Epithelial cell of esophagus (primary cell): ENCODE data around the gene MALL.
"Not testable (repeated sequence)": the region's sequence is repeated elsewhere in the genome, so short reads cannot be mapped to it uniquely, and the experiment has no call there.

Source experiments
- DNase-seq: peaks from one replicate; pipeline ENCODE4 v3.0.0; 2010; ENCODE audit warnings: low read depth
- H3K4me3 ChIP-seq: 2 replicates; pipeline ENCODE4 v1.5.1; 2011; ENCODE audit warnings: mild to moderate bottlenecking, low read length, control low read depth
- TF ChIP-seq, protein P1 (sequence below): IDR thresholded peaks from 2 replicates; pipeline ENCODE4 v1.5.1; 2011; ENCODE audit warnings: low read depth, mild to moderate bottlenecking, low read length, control low read depth, inconsistent platforms; ENCODE audit not compliant: insufficient read depth; ENCODE audit errors: missing control alignments

MALL gene

DNA sequence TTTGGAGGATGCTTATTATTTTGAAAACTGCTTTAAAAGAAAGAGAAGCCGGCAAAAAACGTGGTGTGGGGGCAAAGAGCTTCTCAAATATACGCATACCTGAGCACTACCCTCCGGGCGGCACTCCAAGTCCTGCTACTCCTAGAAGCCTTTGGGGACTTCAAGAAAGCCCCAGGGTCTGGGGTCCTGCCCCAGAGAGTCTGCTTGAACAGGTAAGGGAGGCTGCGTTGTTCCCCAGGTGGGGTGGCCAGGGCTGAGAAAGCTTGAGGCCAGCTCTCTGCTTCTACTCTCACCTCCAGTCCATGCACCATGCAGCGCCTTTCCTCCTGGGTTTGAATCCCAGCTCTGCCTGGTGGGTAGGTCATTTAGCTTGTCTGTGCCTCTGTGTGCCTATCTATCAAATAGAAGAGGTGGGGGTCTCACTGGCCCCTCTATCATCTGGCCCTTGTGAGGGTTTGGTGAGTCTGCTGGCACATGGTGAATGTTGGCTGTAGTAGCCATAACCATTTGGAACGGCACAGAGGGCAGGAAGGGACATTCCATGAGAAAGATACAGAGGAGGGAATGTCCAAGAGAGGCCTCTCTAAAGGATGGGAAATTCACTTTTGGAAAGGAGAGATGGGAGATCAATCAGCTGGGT is 19.5 kb downstream of the MALL start:
- no peak for DNase-seq
- TF ChIP-seq, protein P1, sequence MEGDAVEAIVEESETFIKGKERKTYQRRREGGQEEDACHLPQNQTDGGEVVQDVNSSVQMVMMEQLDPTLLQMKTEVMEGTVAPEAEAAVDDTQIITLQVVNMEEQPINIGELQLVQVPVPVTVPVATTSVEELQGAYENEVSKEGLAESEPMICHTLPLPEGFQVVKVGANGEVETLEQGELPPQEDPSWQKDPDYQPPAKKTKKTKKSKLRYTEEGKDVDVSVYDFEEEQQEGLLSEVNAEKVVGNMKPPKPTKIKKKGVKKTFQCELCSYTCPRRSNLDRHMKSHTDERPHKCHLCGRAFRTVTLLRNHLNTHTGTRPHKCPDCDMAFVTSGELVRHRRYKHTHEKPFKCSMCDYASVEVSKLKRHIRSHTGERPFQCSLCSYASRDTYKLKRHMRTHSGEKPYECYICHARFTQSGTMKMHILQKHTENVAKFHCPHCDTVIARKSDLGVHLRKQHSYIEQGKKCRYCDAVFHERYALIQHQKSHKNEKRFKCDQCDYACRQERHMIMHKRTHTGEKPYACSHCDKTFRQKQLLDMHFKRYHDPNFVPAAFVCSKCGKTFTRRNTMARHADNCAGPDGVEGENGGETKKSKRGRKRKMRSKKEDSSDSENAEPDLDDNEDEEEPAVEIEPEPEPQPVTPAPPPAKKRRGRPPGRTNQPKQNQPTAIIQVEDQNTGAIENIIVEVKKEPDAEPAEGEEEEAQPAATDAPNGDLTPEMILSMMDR, result no peak
- H3K4me3 ChIP-seq, result no peak overlapping the region

DNA sequence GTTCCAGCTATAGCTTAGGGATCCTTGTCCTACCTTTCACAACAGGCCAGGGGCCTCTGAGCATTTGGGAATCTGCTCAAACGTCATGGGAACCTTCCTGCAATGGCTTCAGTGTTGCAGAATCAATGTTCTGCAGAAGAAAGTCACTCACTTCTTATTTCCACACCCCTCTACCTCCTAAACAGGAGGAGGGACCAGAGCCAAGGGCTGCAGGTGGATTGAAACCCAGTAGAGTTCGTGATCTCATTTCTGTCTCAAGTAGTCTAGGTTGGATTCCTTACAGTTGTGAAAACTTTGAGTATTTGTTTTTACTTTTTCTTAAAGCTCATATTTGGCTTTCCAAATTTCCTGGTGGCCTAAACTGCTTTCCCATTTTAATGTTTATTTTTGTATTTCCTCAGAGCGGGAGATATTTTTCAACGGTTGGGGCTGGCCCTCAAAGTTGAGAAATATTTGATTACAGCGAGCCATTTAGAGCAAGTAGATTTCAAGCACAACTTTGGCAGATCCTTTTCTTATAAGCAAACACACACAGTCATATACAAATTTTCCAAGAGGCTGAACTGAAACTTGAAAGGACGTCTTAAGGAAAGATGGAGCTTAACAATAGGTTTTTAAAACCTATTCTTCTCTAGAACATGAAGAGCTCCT is 20.6 kb downstream of the MALL start:
- DNase-seq, result not testable (repeated sequence)

DNA sequence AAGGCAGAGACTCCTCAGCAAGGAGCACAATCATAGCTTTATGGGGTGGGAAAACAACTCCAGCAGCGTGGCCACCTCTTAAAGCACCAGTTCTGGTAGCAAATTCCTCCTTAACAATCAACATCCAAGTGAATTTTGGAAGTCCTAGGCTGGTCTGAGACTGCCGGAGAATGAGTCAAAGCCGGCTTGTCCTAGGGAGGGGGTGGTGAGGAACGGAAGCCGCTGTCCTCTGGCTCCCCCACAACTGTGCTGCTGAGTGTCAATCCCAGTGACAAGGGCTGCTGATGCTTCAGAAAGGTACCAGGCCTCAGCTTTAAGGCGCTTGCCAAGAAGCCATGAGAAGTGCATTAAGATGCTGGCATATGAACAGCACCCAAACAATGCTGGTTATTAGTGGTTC is 21.7 kb downstream of the MALL start:
- H3K4me3 ChIP-seq, DNase-seq: not testable (repeated sequence)

More for the DNA sequence above, 20.6 kb downstream of the MALL start:
- not testable (repeated sequence) for H3K4me3 ChIP-seq

DNA sequence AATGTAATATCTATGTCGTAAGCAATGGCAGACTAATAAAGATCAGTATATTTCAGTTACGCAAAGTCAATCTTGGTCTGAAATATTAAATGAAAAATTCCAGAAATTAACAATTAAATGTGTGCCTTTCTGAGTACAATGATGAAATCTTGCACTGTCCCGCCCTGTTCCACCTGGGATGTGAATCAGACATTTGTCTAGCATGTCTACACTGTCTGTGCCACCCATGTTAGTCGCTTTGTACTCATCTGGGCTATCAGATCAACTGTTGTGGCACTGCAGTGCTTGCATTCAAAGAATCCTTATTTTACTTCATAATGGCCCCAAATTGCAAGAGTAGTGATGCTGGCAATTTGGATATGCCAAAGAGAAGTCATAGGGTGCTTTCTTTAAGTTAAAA is 25.5 kb downstream of the MALL start:
- DNase-seq, H3K4me3 ChIP-seq: not testable (repeated sequence)

DNA sequence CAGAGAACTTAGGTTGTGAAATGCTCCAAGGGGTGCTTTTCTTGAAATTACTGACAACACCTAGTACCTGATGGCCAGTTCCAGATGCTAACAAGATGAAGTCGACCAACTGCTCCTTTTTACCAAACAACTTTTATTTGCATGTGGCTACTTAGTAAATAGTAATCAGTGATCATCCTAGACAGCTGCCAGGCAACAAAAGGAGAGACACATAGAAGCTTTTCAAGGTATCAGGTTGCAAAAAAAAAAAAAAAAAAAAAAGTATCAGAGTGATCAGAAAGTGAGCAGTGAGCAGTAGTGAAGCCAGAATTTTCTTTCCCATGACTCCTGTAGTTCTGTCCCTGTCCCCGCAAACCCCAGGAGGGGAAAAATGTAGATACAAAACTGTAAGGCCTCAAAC is 31.9 kb downstream of the MALL start:
- not testable (repeated sequence) for DNase-seq, H3K4me3 ChIP-seq

DNA sequence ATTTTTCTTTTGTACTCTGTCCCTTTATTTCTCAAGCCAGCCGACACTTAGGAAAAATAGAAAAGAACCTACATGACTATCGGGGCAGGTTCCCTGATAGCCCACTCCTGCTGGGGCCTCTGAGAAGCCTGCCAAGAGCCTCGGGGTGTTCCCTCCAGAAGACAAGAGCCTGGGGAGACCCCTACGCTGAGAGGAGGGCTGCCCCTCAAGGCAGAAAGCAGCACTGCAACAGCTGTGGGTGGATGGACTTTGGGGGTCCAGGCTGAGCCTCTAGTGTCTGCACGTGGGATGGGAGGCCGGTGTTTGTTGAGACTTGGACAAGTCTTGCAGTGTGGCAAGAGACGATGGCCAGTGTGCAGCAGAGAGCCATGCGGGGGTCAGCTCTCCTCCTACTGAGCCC is 32.5 kb downstream of the MALL start:
- H3K4me3 ChIP-seq, DNase-seq: not testable (repeated sequence)

DNA sequence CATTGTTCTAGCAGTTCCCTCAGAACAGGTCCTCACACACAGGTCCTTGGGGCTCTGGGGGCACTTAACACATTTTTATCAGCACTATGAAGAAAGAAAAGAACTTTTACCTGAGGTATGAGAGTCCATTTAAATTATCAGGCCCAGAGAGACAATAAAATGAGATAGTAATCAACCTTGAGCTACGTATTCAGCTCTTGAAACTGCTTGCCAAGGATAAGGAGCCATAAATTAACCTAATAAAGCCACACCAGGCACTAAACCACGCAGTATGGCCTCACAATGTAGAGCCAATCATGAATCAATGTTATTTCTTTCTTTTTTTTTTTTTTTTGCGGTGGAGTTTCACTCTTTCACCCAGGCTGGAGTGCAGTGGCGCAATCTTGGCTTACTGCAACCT is 37.5 kb downstream of the MALL start:
- not testable (repeated sequence) for H3K4me3 ChIP-seq, DNase-seq

DNA sequence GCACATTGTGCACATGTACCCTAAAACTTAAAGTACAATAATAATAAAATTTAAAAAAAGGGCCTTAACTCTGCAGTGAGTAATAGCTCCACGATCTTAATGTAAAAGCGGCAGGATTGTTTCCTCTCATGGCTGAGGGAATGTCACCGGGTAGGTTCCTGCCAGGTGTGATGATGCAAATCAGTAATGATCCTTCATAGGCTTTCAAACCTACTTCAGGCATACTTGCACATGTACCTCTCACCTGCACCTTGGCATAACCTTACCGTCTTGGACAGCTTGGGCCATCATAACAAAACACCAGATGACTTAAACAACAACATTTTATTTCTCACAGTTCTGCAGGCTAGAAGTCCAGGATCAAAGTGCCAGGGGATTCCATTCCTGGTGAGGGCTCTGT is 39.7 kb downstream of the MALL start:
- not testable (repeated sequence) for H3K4me3 ChIP-seq, DNase-seq

DNA sequence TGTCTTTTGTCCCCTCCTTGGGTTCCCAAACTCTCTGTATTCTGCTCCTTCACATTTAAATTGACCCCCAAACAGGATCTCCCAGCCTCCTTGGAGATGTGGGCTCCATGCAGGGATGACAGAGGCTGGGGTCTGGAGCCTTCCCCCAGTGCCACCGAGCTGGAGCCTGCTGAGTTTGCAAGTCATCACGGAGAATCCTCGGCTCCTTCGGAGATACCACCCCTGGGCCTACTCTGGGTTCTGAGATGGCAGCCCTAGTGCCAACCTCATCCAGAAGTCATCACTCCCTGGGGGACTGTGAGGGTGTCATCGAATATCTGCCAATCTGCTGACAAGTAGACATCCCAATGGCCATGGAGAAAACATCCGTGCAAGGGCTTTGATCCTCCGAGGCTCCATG is 45.8 kb downstream of the MALL start:
- not testable (repeated sequence) for H3K4me3 ChIP-seq
- peak; percentile 0 for DNase-seq

DNA sequence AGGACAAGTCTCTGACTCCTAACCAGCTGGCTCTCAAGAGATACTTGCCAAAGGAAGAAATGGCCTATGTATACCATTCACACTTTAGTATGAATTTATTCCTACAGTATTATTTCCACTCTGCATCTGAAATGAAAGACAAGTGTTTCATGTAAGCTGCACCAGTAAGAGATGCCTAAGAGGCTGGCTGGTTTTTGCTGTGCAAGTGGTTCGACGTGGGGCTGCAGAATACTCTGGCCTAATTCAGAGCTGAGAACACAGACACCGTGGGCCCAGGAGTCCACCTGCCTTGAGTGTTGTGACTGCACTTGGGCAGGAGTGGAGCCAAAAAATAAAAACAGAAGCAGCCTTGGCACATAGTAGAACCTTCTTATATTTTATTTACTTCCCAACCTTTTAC is 47.5 kb downstream of the MALL start:
- DNase-seq, result peak; percentile 0
- not testable (repeated sequence) for H3K4me3 ChIP-seq

DNA sequence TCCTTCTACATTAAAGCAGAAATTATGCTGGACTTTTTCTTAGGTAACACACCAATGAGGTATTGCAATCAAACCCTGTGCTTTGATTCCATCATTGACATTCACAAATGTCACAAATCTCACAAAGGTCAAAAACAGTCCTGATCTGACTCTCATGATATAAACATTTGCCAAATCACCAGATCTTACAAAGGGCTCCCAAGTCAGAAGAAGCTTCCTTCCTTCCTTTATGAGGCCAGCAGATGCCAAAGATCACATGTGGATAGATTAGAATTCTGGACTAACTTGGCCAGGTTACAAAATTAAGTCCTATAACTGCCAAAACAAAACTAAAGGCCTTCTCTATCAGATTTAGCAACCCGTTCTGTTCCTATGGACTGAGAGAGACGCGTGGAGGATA is 53.3 kb downstream of the MALL start:
- H3K4me3 ChIP-seq, DNase-seq: not testable (repeated sequence)

DNA sequence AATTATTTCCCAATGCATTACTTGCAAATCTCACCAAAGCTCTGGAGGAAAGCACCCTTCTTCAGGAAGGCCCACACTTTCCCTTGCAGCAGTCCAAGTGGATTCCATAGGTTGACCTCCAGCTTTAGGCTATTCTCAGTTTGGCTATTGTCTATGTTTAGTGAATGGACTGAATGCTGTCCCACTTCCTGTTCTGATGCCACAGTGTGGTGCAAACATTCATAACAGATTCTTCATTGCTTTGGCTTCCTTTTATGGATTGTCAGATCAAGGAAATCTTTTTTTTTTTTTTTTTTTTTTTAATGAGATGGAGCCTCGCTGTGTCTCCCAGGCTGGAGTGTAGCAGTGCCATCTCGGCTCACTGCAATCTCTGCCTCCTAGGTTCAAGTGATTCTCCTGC is 55.1 kb downstream of the MALL start:
- H3K4me3 ChIP-seq, DNase-seq: not testable (repeated sequence)

DNA sequence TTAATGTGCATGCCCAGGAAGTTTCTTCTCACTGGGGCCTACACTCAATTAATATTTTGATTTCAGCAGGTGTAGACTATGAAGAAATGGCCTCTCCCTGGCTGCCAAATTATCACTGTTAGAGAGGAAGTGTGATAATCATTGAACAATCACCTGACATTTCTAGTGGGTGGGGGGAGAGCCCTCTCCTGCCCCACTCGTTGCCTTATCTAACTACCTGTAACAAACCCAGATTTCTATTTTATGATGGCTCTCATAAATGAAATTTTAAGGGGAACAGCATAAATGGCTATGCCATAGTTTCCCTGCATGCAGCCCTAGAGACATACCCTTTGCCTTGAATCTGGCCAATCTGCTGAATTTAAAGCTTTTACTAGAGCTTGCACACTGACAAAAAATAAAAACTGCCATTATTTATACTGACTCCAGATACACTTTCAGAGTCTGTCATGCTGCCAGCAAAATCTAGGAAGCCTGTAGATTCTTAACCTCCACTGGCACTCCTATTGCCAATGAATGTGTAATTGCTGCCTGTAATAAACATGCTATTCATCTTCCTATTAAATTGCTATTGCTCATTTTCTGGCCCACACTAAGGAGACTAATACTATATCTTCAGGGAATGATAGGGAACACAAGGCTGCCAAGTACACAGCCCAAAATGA is 55.8 kb downstream of the MALL start:
- not testable (repeated sequence) for H3K4me3 ChIP-seq, DNase-seq

DNA sequence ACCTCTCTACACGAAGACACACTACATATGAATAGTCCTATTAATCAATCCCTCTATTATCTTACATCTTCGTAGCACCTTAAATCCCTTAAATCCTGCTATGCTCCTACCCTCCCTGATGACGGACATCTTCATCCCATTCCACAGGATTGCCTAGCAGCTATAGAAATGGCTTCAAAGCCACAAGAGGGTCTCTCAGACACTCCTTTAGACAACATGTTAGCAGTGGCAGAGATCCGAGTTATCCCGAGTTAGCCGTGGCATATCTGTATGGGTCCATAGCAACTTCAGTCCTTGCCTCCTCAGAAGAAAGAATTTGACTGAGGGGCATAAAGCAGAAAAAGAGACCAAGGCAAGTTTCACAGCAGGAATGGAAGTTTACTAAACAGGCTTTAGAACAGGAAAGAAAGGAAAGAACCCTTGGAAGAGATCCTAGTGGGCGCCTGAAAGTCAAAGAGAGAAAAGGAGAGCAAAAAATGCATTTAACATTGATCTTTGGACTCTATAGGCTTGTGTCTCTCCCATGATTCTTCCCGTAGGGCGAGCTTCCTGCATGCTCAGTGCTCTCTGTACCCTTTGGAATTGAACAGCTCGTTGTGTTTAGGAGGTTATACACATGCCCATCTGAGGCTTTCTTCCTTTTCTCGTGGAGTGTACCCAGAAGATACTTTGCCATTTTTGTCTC is 56.5 kb downstream of the MALL start:
- H3K4me3 ChIP-seq, DNase-seq: not testable (repeated sequence)

DNA sequence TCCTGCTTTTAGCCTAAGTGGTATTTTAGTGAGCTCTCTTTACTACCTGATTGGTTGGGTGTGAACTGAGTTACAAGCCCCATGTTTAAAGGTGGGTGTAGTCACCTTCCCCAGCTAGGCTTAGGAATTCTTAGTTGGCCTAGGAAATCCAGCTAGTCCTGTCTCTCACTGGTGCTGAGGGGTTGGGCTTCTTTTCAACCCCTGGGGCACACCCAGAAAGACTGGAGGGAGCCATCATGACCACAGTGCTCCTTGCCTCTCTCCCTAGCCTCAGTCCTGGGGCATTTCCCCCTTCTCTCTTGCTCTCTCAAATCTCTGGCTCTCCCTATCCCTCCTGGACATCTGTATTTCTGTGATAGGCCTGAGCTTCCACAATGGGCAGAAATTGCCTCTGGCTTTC is 57.6 kb downstream of the MALL start:
- not testable (repeated sequence) for DNase-seq

DNA sequence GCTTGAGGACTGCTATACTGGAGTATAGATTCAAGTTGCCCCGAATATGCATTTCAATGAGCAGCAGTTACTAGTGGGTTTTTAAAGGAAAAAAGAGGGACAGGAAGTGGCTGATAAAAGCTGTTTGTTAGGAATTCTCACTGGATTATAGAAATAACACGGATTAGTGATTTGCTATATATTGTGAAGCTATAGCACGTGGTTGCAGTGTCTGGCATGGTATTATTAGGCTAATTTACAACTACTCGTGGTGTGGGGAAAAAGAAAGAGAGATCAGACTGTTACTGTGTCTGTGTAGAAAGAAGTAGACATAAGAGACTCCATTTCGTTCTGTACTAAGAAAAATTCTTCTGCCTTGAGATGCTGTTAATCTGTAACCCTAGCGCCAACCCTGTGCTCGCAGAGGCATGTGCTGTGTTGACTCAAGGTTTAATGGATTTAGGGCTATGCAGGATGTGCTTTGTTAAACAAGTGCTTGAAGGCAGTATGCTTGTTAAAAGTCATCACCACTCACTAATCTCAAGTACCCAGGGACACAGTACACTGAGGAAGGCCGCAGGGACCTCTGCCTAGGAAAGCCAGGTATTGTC is 59.7 kb downstream of the MALL start:
- not testable (repeated sequence) for DNase-seq, H3K4me3 ChIP-seq

More for the DNA sequence above, 57.6 kb downstream of the MALL start:
- H3K4me3 ChIP-seq, result not testable (repeated sequence)

DNA sequence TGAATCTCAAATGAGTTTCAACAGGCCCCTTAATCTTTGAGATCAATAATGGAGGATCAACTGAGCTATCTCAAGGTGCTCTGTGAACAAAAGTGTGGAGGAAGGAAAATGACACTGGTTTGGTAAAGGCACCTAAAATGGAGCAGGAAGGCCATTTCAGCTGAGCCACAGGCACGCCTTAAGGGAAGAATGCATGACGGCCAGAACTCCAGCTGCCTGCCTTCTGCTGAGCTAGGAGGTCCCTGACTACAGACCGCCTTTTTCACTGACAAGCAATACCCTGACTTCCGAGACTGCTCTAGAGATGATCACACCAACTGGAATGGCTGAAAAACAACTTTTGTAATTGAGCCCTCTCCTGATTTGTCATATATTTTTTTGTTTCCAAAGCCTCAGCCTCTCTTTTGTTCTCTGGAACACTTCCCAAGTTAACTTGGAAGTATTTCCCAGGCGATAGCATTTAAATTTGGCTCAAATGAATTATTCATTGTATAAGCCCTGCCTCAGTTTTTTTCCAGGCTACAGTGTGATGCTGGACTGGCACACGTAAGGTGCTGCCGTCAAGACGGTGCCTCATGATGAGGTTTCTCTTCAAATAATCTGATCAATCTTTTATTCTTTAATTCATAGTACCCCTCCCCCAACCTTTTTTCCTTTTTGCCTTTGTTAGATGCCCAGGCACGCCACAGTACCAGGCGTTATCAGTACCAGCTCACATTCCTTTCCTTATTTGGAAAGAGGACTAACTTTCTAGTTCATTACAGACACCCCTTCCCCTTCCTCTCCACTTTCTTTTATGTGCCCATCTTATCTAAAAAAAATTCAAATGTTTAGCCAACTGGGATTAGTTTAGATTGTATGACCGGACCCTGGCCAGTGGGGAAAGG is 60.9 kb downstream of the MALL start:
- DNase-seq, result peak; percentile 35
- H3K4me3 ChIP-seq, result not testable (repeated sequence)
